ENCODE results near the gene AOC3.
"Not testable (repeated sequence)": the region's sequence is repeated elsewhere in the genome, so short reads cannot be mapped to it uniquely, and the experiment has no call there.

AOC3 gene

DNA sequence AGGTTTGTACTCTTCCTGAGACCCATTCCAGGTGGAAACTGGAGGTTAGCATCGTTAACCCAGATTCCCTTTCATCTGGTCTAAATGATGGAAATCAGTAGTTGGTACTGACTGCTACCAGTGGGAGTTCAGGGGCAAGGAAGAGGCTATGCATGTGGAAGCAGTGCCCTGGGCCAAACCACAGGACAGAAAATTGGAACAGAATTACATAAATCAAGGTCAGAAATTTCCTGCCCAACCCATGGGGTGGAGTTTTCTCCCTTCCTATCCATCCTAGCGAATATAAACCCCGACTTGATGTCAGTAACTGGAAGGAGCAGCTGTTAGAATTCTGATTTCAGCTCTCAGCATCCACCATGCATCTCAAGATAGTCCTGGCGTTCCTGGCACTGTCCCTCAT lies 6.7 kb upstream of the AOC3 start, which contains the start of gene AOC2:
AOC2 (plus strand) TSS at position 310 of the 400 bp plus-strand sequence; CDS start at position 357, 47 bp downstream.
- DNase-seq (ENCODE audit: low read depth in 2 of 2), result no peak

DNA sequence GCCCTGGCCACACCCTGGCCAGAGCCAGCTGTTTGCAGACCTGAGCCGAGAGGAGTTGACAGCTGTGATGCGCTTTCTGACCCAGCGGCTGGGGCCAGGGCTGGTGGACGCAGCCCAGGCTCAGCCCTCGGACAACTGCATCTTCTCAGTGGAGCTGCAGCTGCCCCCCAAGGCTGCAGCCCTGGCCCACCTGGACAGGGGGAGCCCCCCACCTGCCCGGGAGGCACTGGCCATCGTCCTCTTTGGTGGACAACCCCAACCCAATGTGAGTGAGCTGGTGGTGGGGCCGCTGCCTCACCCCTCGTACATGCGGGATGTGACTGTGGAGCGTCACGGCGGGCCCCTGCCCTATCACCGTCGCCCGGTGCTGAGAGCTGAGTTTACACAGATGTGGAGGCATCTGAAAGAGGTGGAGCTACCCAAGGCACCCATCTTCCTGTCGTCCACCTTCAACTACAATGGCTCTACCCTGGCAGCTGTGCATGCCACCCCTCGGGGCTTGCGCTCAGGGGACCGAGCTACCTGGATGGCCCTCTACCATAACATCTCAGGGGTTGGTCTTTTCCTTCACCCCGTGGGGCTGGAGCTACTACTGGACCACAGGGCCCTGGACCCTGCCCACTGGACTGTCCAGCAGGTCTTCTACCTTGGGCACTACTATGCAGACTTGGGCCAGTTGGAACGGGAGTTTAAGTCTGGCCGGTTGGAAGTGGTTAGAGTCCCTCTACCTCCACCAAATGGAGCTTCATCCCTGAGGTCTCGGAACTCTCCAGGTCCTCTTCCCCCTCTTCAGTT lies 6.0 kb upstream of the AOC3 start:
- DNase-seq (ENCODE audit: low read depth in 2 of 2), result no peak

DNA sequence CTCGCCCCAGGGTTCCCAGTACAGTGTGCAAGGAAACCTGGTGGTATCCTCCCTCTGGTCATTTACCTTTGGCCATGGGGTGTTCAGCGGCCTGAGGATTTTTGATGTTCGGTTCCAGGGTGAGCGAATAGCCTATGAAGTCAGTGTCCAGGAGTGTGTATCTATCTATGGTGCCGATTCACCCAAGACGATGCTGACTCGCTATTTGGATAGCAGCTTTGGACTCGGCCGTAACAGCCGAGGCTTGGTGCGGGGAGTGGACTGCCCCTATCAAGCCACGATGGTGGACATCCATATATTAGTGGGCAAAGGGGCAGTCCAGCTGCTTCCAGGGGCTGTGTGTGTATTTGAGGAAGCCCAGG lies 5.5 kb upstream of the AOC3 start:
- no peak for DNase-seq (ENCODE audit: low read depth in 2 of 2)

GRCh38 chr17:42845918-42846593 lies 4.9 kb upstream of the AOC3 start:
- no peak for DNase-seq (ENCODE audit: low read depth in 2 of 2)

- DNase-seq (ENCODE audit: low read depth in 2 of 2), result no peak
Measured at GRCh38 chr17:42846594-42847280, 4.3 kb upstream of the AOC3 start.

DNA sequence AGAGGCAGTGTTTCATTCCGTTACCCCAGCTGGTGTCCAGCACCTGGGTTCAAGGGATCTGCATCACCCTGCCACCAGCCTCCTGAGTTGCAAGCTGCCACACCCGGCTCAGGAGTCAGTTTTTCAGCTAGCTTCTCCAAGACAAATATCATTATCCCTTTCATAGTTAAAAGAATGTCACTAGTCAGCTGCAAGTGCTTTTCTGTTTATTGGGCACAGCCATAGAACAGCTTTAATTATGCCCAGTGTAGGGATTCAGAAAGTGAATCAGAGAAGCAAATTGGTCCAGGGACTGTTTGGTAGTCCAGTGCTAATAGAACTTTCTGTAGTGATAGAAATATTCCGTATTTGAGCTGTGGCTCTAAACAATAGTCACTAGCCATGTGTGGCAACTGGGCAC lies 2.9 kb upstream of the AOC3 start:
- no peak for DNase-seq (ENCODE audit: low read depth in 2 of 2)

DNA sequence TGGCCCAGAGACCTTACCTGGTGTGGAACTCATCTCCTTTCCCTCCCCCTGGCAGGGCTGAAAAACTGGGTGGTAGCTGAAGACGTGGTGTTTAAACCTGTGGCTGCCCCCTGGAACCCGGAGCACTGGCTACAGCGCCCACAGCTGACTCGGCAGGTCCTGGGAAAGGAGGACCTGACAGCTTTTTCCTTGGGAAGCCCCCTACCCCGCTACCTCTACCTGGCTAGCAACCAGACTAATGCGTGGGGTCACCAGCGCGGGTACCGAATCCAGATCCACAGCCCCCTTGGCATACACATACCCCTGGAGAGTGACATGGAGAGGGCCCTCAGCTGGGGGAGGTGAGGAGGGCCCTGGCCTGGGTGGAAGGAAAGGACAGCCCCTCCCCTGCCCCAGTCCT lies 2.0 kb upstream of the AOC3 start:
- DNase-seq (ENCODE audit: low read depth in 2 of 2), result no peak

GRCh38 chr17:42849451-42850181 lies 1.4 kb upstream of the AOC3 start:
- no peak for DNase-seq (ENCODE audit: low read depth in 2 of 2)

DNA sequence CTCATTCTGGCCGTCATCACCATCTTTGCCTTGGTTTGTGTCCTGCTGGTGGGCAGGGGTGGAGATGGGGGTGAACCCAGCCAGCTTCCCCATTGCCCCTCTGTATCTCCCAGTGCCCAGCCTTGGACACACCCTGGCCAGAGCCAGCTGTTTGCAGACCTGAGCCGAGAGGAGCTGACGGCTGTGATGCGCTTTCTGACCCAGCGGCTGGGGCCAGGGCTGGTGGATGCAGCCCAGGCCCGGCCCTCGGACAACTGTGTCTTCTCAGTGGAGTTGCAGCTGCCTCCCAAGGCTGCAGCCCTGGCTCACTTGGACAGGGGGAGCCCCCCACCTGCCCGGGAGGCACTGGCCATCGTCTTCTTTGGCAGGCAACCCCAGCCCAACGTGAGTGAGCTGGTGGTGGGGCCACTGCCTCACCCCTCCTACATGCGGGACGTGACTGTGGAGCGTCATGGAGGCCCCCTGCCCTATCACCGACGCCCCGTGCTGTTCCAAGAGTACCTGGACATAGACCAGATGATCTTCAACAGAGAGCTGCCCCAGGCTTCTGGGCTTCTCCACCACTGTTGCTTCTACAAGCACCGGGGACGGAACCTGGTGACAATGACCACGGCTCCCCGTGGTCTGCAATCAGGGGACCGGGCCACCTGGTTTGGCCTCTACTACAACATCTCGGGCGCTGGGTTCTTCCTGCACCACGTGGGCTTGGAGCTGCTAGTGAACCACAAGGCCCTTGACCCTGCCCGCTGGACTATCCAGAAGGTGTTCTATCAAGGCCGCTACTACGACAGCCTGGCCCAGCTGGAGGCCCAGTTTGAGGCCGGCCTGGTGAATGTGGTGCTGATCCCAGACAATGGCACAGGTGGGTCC lies 607 bp downstream of the AOC3 start:
- DNase-seq (ENCODE audit: low read depth in 2 of 2), result not testable (repeated sequence)

GRCh38 chr17:42852351-42852750 lies 1.4 kb downstream of the AOC3 start:
- DNase-seq (ENCODE audit: low read depth in 2 of 2), result no peak

DNA sequence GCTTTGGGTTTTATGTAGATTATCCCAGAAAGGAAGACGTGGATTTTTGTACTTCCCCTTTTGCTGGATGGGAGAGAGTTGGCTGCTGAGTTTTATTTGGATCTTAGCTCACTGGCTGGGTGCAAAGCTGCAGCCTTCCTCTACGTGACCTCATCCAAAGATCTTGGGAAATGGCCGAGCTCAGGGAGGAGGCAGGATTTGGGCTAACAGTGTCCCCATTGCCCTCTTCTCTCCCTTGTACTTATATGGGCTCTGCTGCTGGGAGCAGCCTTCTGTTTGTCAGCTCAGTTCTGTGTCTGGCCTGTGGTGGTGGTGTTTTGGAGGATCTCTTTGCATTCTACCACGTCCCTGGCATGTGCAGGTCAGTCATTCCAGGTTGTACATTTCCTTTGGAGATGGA lies 2.0 kb downstream of the AOC3 start:
- no peak for DNase-seq (ENCODE audit: low read depth in 2 of 2)

GRCh38 chr17:42853597-42853967 lies 2.6 kb downstream of the AOC3 start:
- no peak for DNase-seq (ENCODE audit: low read depth in 2 of 2)

DNA sequence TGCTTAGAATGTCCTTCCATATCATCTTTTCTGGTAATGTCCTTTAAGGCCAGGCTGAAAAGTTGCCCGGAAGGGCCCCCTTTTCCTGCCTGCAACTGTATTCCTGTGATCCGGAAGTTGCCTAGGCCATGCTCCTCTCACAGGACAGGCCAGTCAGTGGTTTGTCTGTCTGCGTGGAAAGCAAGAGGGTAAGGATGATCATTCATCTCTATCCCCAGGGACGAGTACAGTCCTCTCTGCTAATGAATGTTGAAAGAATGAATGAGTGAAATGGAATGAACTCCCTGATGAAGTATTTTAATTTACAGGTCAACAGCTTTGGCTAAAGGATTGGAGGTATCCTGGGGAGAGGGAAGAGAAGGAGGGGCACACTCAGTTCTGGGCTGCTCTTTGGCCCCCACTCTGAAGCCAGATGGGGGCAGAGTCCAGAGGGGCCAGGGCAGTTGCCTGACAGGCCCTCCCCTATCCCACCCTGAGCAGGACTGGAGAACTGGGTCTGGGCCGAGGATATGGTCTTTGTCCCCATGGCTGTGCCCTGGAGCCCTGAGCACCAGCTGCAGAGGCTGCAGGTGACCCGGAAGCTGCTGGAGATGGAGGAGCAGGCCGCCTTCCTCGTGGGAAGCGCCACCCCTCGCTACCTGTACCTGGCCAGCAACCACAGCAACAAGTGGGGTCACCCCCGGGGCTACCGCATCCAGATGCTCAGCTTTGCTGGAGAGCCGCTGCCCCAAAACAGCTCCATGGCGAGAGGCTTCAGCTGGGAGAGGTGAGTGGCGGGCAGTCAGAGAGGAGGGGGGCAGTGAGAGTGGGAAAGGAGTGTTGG lies 3.2 kb downstream of the AOC3 start:
- DNase-seq (ENCODE audit: low read depth in 2 of 2), result no peak

- no peak for DNase-seq (ENCODE audit: low read depth in 2 of 2)
Measured at GRCh38 chr17:42855048-42855596, 4.1 kb downstream of the AOC3 start.

GRCh38 chr17:42856093-42856492 lies 5.1 kb downstream of the AOC3 start:
- not testable (repeated sequence) for DNase-seq (ENCODE audit: low read depth in 2 of 2)

GRCh38 chr17:42856516-42856915 lies 5.5 kb downstream of the AOC3 start:
- DNase-seq (ENCODE audit: low read depth in 2 of 2), result not testable (repeated sequence)

DNA sequence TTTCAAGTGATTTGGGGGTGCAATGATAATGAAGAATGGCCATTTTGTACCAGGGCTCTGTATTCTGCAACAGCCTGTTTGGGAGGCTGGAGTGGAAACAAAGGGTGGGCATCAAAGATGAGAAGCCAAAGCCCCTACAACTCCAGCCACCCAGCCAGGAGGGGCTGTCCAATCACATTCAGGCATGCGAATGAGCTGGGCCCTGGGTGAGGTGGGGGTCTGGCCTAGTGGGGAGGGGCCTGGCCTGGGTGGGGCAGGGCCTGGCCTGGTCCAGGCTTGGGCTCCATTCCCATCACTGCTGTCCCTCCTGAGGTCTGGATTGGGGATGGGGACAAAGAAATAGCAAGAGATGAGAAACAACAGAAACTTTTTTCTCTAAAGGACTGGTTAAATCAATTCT lies 6.4 kb downstream of the AOC3 start:
- DNase-seq (ENCODE audit: low read depth in 2 of 2), result no peak

DNA sequence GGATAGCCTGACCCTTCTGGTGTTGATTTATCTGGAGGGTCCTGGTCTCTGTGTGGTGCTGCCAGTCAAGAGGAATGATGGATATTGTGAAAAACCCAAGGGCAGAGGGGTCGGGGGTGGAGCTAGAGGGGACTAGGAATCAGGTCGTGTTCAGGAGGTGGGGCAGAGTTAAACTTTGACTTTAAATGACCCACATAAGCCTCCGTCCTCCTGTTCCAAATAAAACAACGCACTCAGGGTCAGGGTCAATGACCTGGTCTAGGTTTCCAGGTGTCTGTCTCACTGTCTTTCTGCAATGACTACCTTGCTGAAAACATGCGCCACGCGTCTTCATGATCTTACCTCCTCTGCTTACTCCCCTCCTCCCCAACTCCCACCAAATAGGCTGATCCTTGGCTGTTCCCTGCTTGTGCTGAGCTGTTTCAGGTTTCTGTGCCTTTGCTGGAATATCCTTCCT lies 14.7 kb downstream of the AOC3 start:
- no peak for DNase-seq (ENCODE audit: low read depth in 2 of 2)

DNA sequence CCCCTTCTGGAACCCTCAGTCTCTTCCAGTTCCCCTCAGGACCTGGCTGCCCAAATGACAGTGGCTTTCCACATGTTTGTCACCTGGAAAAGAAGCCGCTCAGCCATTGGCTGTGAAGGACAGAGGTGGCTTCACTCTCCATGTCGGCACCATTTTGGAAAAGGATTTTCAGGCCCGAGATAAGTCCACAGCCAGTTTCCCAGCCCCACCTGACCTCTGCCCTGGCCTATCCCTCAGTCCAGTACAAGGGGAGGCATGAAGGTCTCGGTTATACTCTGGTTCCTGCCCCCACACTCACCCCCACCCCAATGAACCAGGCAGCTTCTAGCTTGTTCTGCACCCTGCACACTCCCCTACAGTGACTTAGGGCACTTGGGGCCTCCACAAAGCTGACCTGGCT lies 15.2 kb downstream of the AOC3 start:
- DNase-seq (ENCODE audit: low read depth in 2 of 2), result no peak

Measured in stimulated activated CD8-positive, alpha-beta memory T cell treated with anti-CD3 and anti-CD28 coated beads, Interleukin-7, amount 100 ng/mL, for 4 hours (primary cell).